WTC11 (cell line): Measurements from ENCODE around the gene MATR3. TPM values are rescaled to one million over a fixed set of nuclear protein-coding genes. Genes with fewer than 3 reads are reported as not detected.

Source experiments
- ATAC-seq: fragments of 200-7000 bp; cut with Tn5 transposase; 2 replicates; pipeline ENCODE4 v1.10.0; 2021; ENCODE audit warnings: mild to moderate bottlenecking, moderate library complexity
- CTCF ChIA-PET: fragments of 300-600 bp; sonication (Branson Sonifier 250); formaldehyde crosslinking; loops from one replicate; lab custom pipeline; 2021; ENCODE audit warnings: antibody characterized with exemption; lab: Charles Lee
- POLR2A ChIA-PET: fragments of 350-600 bp; sonication (Branson Sonifier 250); formaldehyde crosslinking; loops from one replicate; lab custom pipeline; 2021; ENCODE audit warnings: antibody characterized with exemption; lab: Charles Lee
- DNase-seq: peaks from one replicate; pipeline ENCODE4 v3.0.0; 2021; ENCODE audit warnings: low spot score
- H3K27ac Mint-ChIP-seq: 2 replicates; pipeline ENCODE4 v1.8.0; 2021; ENCODE audit warnings: mixed read lengths
- H3K27me3 Mint-ChIP-seq: 2 replicates; pipeline ENCODE4 v1.8.0; 2021; ENCODE audit warnings: low read depth, mild to moderate bottlenecking, moderate library complexity, mixed read lengths
- H3K36me3 Mint-ChIP-seq: 2 replicates; pipeline ENCODE4 v1.8.0; 2021; ENCODE audit warnings: mixed read lengths
- H3K4me1 Mint-ChIP-seq: 2 replicates; pipeline ENCODE4 v1.8.0; 2022; ENCODE audit warnings: mixed read lengths
- H3K4me3 Mint-ChIP-seq: 2 replicates; pipeline ENCODE4 v1.8.0; 2021; ENCODE audit warnings: mild to moderate bottlenecking, moderate library complexity, mixed read lengths
- H3K9me3 Mint-ChIP-seq: 2 replicates; pipeline ENCODE4 v1.8.0; 2021; ENCODE audit warnings: mixed read lengths
- ATF1 ChIP-seq: sonication (generic); formaldehyde crosslinking; IDR thresholded peaks from 2 replicates; pipeline ENCODE4 v1.8.1; 2023; ENCODE audit warnings: mild to moderate bottlenecking, moderate library complexity, missing genetic modification reagents
- CTCF ChIP-seq: fragments of 200-600 bp; IDR thresholded peaks from 2 replicates; pipeline ENCODE4 v1.8.0; 2022; ENCODE audit warnings: antibody characterized with exemption
- ESRRA ChIP-seq: sonication (generic); formaldehyde crosslinking; IDR thresholded peaks from 2 replicates; pipeline ENCODE4 v1.8.1; 2022; ENCODE audit warnings: mild to moderate bottlenecking, missing genetic modification reagents, borderline replicate concordance
- ETV6 ChIP-seq: sonication (generic); formaldehyde crosslinking; IDR thresholded peaks from 2 replicates; pipeline ENCODE4 v1.8.1; 2022; ENCODE audit warnings: mild to moderate bottlenecking, missing genetic modification reagents
- GABPB1 ChIP-seq: sonication (generic); formaldehyde crosslinking; IDR thresholded peaks from 2 replicates; pipeline ENCODE4 v1.8.1; 2023; ENCODE audit warnings: mild to moderate bottlenecking, missing genetic modification reagents
- GRHL2 ChIP-seq: fragments of 250-450 bp; sonication (Bioruptor Pico); IDR thresholded peaks from 2 replicates; pipeline ENCODE4 v1.8.0; 2022; ENCODE audit warnings: mild to moderate bottlenecking, moderate library complexity; ENCODE audit not compliant: insufficient replicate concordance, severe bottlenecking
- JUN ChIP-seq: sonication (generic); formaldehyde crosslinking; IDR thresholded peaks from 2 replicates; pipeline ENCODE4 v1.8.0; 2023; ENCODE audit warnings: mild to moderate bottlenecking, missing genetic modification reagents
- NFYB ChIP-seq: sonication (generic); formaldehyde crosslinking; conservative IDR thresholded peaks from 2 replicates; pipeline ENCODE4 v1.8.0; 2022; ENCODE audit warnings: low read depth, missing genetic modification reagents
- NR1H2 ChIP-seq: sonication (generic); formaldehyde crosslinking; IDR thresholded peaks from 2 replicates; pipeline ENCODE4 v1.9.0; 2021; ENCODE audit warnings: mild to moderate bottlenecking, moderate library complexity, missing genetic modification reagents
- NR3C1 ChIP-seq: sonication (generic); formaldehyde crosslinking; conservative IDR thresholded peaks from 2 replicates; pipeline ENCODE4 v1.8.1; 2023; ENCODE audit warnings: low read depth, mild to moderate bottlenecking, missing genetic modification reagents
- RORB ChIP-seq: fragments of 250-450 bp; sonication (Bioruptor Pico); IDR thresholded peaks from 2 replicates; pipeline ENCODE4 v1.9.0; 2021; ENCODE audit warnings: mild to moderate bottlenecking
- SP1 ChIP-seq: sonication (generic); formaldehyde crosslinking; conservative IDR thresholded peaks from 2 replicates; pipeline ENCODE4 v1.8.1; 2022; ENCODE audit warnings: missing genetic modification reagents
- TEAD1 ChIP-seq: sonication (generic); formaldehyde crosslinking; IDR thresholded peaks from 2 replicates; pipeline ENCODE4 v1.8.0; 2022; ENCODE audit warnings: mild to moderate bottlenecking, missing genetic modification reagents
- USF1 ChIP-seq: sonication (generic); formaldehyde crosslinking; IDR thresholded peaks from 2 replicates; pipeline ENCODE4 v1.8.0; 2022; ENCODE audit warnings: mild to moderate bottlenecking, missing genetic modification reagents
- ZBTB21 ChIP-seq: sonication (generic); formaldehyde crosslinking; IDR thresholded peaks from 2 replicates; pipeline ENCODE4 v1.8.1; 2023; ENCODE audit warnings: mild to moderate bottlenecking, missing genetic modification reagents, borderline replicate concordance
- ZBTB43 ChIP-seq: sonication (generic); formaldehyde crosslinking; IDR thresholded peaks from 2 replicates; pipeline ENCODE4 v1.8.1; 2023; ENCODE audit warnings: mild to moderate bottlenecking, missing genetic modification reagents
- ZMAT4 ChIP-seq: fragments of 250-450 bp; sonication (Bioruptor Pico); IDR thresholded peaks from 2 replicates; pipeline ENCODE4 v1.9.0; 2021; ENCODE audit warnings: mild to moderate bottlenecking
- ZNF532 ChIP-seq: fragments of 250-450 bp; sonication (Bioruptor Pico); IDR thresholded peaks from 2 replicates; pipeline ENCODE4 v1.9.0; 2021; ENCODE audit warnings: mild to moderate bottlenecking, borderline replicate concordance
- total RNA-seq: library from RNA; stranded (reverse); gene quantifications from 3 replicates; pipeline ENCODE4 v1.2.3, GENCODE V29; 2021
- TF ChIP-seq, protein P1 (sequence below): sonication (generic); formaldehyde crosslinking; IDR thresholded peaks from 2 replicates; pipeline ENCODE4 v1.8.1; 2022; ENCODE audit warnings: mild to moderate bottlenecking, missing genetic modification reagents, moderate library complexity, borderline replicate concordance
- TF ChIP-seq, protein P2 (sequence below): sonication (generic); formaldehyde crosslinking; IDR thresholded peaks from 2 replicates; pipeline ENCODE4 v1.8.1; 2023; ENCODE audit warnings: mild to moderate bottlenecking, missing genetic modification reagents
- TF ChIP-seq, protein P3 (sequence below): sonication (generic); formaldehyde crosslinking; IDR thresholded peaks from 2 replicates; pipeline ENCODE4 v1.8.1; 2023; ENCODE audit warnings: mild to moderate bottlenecking, missing genetic modification reagents, borderline replicate concordance

The MATR3 gene
- total RNA-seq, 1 experiment from 2014 or later: 290 TPM

- Mint-ChIP-seq H3K36me3 (no peaks in the 10 kb centered on the region), H3K9me3 (no peaks in the 10 kb centered on the region), H3K27ac (peak overlapping the region; percentile 23; the same call in 1 of the 2 replicates), H3K27me3 (no peaks in the 10 kb centered on the region; the same call in 1 of the 2 replicates), H3K4me3 (no peak overlapping the region), H3K4me1 (peaks cover 15% of the 10 kb centered on the region)
- ChIA-PET CTCF (interaction anchor here (0.7 to 2.0 kb wide), 29 partner anchors 10 to 684 kb away, joined by 3 to 9 read pairs (median 5); partner anchors contain the start of genes MATR3 and SIL1), POLR2A (interaction anchor here (0.6 kb wide), 1 partner anchor 720 kb away, joined by 3 read pairs; the partner anchor contains the start of gene ETF1)
- DNase-seq: peak; percentile 90
- peak; percentile 100 for ATAC-seq
- TF ChIP-seq ETV6 (CRISPR knock-in tag) (peak; percentile 75; the same call in 1 of the 2 replicates), SP1 (CRISPR knock-in tag) (peak; percentile 61), RORB (CRISPR knock-in tag) (no peak), NR1H2 (CRISPR knock-in tag) (no peak), GRHL2 (CRISPR knock-in tag) (no peak), ZNF532 (CRISPR knock-in tag) (no peak), ZBTB43 (CRISPR knock-in tag) (no peak), JUN (CRISPR knock-in tag) (no peak), ZMAT4 (CRISPR knock-in tag) (no peak), ATF1 (no peak), NFYB (CRISPR knock-in tag) (no peak), GABPB1 (no peak; the same call in 1 of the 2 replicates), CTCF (peak; percentile 39), ESRRA (CRISPR knock-in tag) (peak; percentile 64; the same call in 1 of the 2 replicates), USF1 (CRISPR knock-in tag) (no peak), NR3C1 (CRISPR knock-in tag) (no peak), ZBTB21 (CRISPR knock-in tag) (no peak), TEAD1 (CRISPR knock-in tag) (no peak)
- TF ChIP-seq, protein P1, sequence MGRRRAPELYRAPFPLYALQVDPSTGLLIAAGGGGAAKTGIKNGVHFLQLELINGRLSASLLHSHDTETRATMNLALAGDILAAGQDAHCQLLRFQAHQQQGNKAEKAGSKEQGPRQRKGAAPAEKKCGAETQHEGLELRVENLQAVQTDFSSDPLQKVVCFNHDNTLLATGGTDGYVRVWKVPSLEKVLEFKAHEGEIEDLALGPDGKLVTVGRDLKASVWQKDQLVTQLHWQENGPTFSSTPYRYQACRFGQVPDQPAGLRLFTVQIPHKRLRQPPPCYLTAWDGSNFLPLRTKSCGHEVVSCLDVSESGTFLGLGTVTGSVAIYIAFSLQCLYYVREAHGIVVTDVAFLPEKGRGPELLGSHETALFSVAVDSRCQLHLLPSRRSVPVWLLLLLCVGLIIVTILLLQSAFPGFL (CRISPR knock-in tag): no peak
- TF ChIP-seq, protein P2, sequence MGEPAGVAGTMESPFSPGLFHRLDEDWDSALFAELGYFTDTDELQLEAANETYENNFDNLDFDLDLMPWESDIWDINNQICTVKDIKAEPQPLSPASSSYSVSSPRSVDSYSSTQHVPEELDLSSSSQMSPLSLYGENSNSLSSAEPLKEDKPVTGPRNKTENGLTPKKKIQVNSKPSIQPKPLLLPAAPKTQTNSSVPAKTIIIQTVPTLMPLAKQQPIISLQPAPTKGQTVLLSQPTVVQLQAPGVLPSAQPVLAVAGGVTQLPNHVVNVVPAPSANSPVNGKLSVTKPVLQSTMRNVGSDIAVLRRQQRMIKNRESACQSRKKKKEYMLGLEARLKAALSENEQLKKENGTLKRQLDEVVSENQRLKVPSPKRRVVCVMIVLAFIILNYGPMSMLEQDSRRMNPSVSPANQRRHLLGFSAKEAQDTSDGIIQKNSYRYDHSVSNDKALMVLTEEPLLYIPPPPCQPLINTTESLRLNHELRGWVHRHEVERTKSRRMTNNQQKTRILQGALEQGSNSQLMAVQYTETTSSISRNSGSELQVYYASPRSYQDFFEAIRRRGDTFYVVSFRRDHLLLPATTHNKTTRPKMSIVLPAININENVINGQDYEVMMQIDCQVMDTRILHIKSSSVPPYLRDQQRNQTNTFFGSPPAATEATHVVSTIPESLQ: no peak
- TF ChIP-seq, protein P3, sequence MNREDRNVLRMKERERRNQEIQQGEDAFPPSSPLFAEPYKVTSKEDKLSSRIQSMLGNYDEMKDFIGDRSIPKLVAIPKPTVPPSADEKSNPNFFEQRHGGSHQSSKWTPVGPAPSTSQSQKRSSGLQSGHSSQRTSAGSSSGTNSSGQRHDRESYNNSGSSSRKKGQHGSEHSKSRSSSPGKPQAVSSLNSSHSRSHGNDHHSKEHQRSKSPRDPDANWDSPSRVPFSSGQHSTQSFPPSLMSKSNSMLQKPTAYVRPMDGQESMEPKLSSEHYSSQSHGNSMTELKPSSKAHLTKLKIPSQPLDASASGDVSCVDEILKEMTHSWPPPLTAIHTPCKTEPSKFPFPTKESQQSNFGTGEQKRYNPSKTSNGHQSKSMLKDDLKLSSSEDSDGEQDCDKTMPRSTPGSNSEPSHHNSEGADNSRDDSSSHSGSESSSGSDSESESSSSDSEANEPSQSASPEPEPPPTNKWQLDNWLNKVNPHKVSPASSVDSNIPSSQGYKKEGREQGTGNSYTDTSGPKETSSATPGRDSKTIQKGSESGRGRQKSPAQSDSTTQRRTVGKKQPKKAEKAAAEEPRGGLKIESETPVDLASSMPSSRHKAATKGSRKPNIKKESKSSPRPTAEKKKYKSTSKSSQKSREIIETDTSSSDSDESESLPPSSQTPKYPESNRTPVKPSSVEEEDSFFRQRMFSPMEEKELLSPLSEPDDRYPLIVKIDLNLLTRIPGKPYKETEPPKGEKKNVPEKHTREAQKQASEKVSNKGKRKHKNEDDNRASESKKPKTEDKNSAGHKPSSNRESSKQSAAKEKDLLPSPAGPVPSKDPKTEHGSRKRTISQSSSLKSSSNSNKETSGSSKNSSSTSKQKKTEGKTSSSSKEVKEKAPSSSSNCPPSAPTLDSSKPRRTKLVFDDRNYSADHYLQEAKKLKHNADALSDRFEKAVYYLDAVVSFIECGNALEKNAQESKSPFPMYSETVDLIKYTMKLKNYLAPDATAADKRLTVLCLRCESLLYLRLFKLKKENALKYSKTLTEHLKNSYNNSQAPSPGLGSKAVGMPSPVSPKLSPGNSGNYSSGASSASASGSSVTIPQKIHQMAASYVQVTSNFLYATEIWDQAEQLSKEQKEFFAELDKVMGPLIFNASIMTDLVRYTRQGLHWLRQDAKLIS: no peak
Observed at GRCh38 chr5:139262742-139263445, 30.6 kb upstream of the MATR3 start.
